CD4-positive, alpha-beta T cell treated with Interleukin-17A for 1 hour (primary cell): ENCODE measurements around the gene OBSCN.

ENCODE experiments used
- DNase-seq: peaks from one replicate; pipeline ENCODE4 v3.0.0-alpha.2; 2020

The OBSCN gene

GRCh38 chr1:228343191-228343661 lies 135.4 kb downstream of the OBSCN start:
- DNase-seq = no peak

GRCh38 chr1:228344631-228345072 lies 136.8 kb downstream of the OBSCN start:
- no peak for DNase-seq

GRCh38 chr1:228345201-228345930 lies 137.5 kb downstream of the OBSCN start:
- DNase-seq = no peak

- DNase-seq = no peak
These were observed 138.9 kb downstream of the OBSCN start for GRCh38 chr1:228346731-228347130.

- DNase-seq = no peak
These were observed 139.3 kb downstream of the OBSCN start for GRCh38 chr1:228347181-228347580.

GRCh38 chr1:228348708-228349467 lies 141.0 kb downstream of the OBSCN start:
- DNase-seq = no peak

- DNase-seq = no peak
These were observed 141.9 kb downstream of the OBSCN start for GRCh38 chr1:228349701-228350171.

- DNase-seq = no peak
These were observed 142.4 kb downstream of the OBSCN start for GRCh38 chr1:228350179-228350742.

GRCh38 chr1:228350831-228351781 lies 143.3 kb downstream of the OBSCN start:
- DNase-seq = no peak

GRCh38 chr1:228351850-228352249 lies 144.0 kb downstream of the OBSCN start:
- DNase-seq = no peak

GRCh38 chr1:228352677-228353481 lies 145.0 kb downstream of the OBSCN start:
- no peak for DNase-seq

- DNase-seq = no peak
These were observed 145.9 kb downstream of the OBSCN start for GRCh38 chr1:228353601-228354371.

- DNase-seq = no peak
These were observed 146.8 kb downstream of the OBSCN start for GRCh38 chr1:228354390-228355320.

GRCh38 chr1:228356897-228357680 lies 149.2 kb downstream of the OBSCN start:
- DNase-seq = no peak

GRCh38 chr1:228358039-228358763 lies 150.4 kb downstream of the OBSCN start:
- DNase-seq = no peak

GRCh38 chr1:228358764-228359612 lies 151.1 kb downstream of the OBSCN start:
- no peak for DNase-seq
